ENCODE measurements around the gene SLC22A12.

The SLC22A12 gene

GRCh38 chr11:64563966-64564365, 27.1 kb upstream of the SLC22A12 start:
- no peak for DNase-seq

- DNase-seq, result no peak
Observed at GRCh38 chr11:64564419-64564818, 26.6 kb upstream of the SLC22A12 start.

GRCh38 chr11:64564947-64565889, 25.8 kb upstream of the SLC22A12 start:
- DNase-seq, result no peak

- DNase-seq, result peak; percentile 89
Observed at GRCh38 chr11:64566042-64566914, 24.7 kb upstream of the SLC22A12 start.

GRCh38 chr11:64566915-64567891, 23.8 kb upstream of the SLC22A12 start:
- DNase-seq, result no peak

GRCh38 chr11:64568041-64568571, 22.9 kb upstream of the SLC22A12 start:
- no peak for DNase-seq

GRCh38 chr11:64568584-64569140, 22.4 kb upstream of the SLC22A12 start:
- DNase-seq, result no peak

- no peak for DNase-seq
Observed at GRCh38 chr11:64569300-64569970, 21.6 kb upstream of the SLC22A12 start.

- DNase-seq, result no peak
Observed at GRCh38 chr11:64570341-64570740, 20.7 kb upstream of the SLC22A12 start.

GRCh38 chr11:64571050-64571409, 20.0 kb upstream of the SLC22A12 start:
- DNase-seq, result no peak

GRCh38 chr11:64571410-64572091, 19.5 kb upstream of the SLC22A12 start:
- peak; percentile 26 for DNase-seq

GRCh38 chr11:64572143-64572542, 18.9 kb upstream of the SLC22A12 start:
- DNase-seq, result no peak

GRCh38 chr11:64577202-64577601, 13.8 kb upstream of the SLC22A12 start:
- no peak for DNase-seq

GRCh38 chr11:64580412-64580811, 10.6 kb upstream of the SLC22A12 start:
- DNase-seq, result peak; percentile 65

- DNase-seq, result peak; percentile 70
Observed at GRCh38 chr11:64581057-64581523, 9.9 kb upstream of the SLC22A12 start.

GRCh38 chr11:64582885-64583284, 8.1 kb upstream of the SLC22A12 start:
- no peak for DNase-seq

- no peak for DNase-seq
Observed at GRCh38 chr11:64583296-64584262, 7.4 kb upstream of the SLC22A12 start.

- no peak for DNase-seq
Observed at GRCh38 chr11:64585150-64585549, 5.9 kb upstream of the SLC22A12 start.

- no peak for DNase-seq
Observed at GRCh38 chr11:64586366-64586765, 4.7 kb upstream of the SLC22A12 start.

Data from eye (tissue), 1 donor.